Dendritic cell treated with granulocyte-macrophage colony-stimulating factor and Interleukin-4, amounts not matched to agents 40 ng/mL and 50 ng/mL, for 4 days (primary cell): ENCODE measurements around the gene ASAH2B.
"Not testable (repeated sequence)": the region's sequence is repeated elsewhere in the genome, so short reads cannot be mapped to it uniquely, and the experiment has no call there.

Source experiments
- H3K27ac Mint-ChIP-seq: one replicate; pipeline ENCODE4 v1.8.0; 2022; ENCODE audit warnings: mild to moderate bottlenecking, mixed read lengths
- H3K27me3 Mint-ChIP-seq: one replicate; pipeline ENCODE4 v1.8.0; 2022; ENCODE audit warnings: mild to moderate bottlenecking, mixed read lengths
- H3K36me3 Mint-ChIP-seq: one replicate; pipeline ENCODE4 v1.8.0; 2022; ENCODE audit warnings: low read depth, mixed read lengths
- H3K4me1 Mint-ChIP-seq: one replicate; pipeline ENCODE4 v1.8.0; 2022; ENCODE audit warnings: low read depth, mixed read lengths
- H3K4me3 Mint-ChIP-seq: one replicate; pipeline ENCODE4 v1.8.0; 2022; ENCODE audit warnings: mild to moderate bottlenecking, moderate library complexity, mixed read lengths
- H3K9me3 Mint-ChIP-seq: one replicate; pipeline ENCODE4 v1.8.0; 2022; ENCODE audit warnings: mixed read lengths
- intact Hi-C: fragments of 100-400 bp; cut with micrococcal nuclease; formaldehyde crosslinking; loops from one replicate; pipeline ENCODE4 v1.15.0; 2022

ASAH2B gene

GRCh38 chr10:50739618-50740292 lies at the start of gene ASAH2B:
ASAH2B (plus strand) TSS chr10:50739936; CDS start chr10:50745131, 5,195 bp downstream.
- intact Hi-C loops, result no loop called here
- H3K4me3 Mint-ChIP-seq, result peak within 1 kb of the TSS; percentile 83
- H3K27me3 Mint-ChIP-seq, result peaks cover 45% of the 10 kb centered on the region
- H3K36me3 Mint-ChIP-seq, result no peaks in the 10 kb centered on the region
- H3K27ac Mint-ChIP-seq, result no peak within 1 kb of the TSS
- H3K4me1 Mint-ChIP-seq, result peaks cover 16% of the 10 kb centered on the region
- H3K9me3 Mint-ChIP-seq, result no peaks in the 10 kb centered on the region

- H3K4me1 Mint-ChIP-seq, H3K4me3 Mint-ChIP-seq, H3K27me3 Mint-ChIP-seq, H3K36me3 Mint-ChIP-seq, H3K9me3 Mint-ChIP-seq, intact Hi-C loops, H3K27ac Mint-ChIP-seq: not testable (repeated sequence)
These were observed 41.9 kb upstream of the ASAH2B start for GRCh38 chr10:50697819-50698218.

GRCh38 chr10:50701947-50702346 lies 37.8 kb upstream of the ASAH2B start:
- H3K4me1 Mint-ChIP-seq, H3K4me3 Mint-ChIP-seq, H3K9me3 Mint-ChIP-seq: not testable (repeated sequence)

GRCh38 chr10:50702997-50703396 lies 36.7 kb upstream of the ASAH2B start:
- intact Hi-C loops, H3K27ac Mint-ChIP-seq, H3K4me3 Mint-ChIP-seq, H3K27me3 Mint-ChIP-seq, H3K36me3 Mint-ChIP-seq, H3K9me3 Mint-ChIP-seq, H3K4me1 Mint-ChIP-seq: not testable (repeated sequence)

More at GRCh38 chr10:50701947-50702346, 37.8 kb upstream of the ASAH2B start:
- H3K27me3 Mint-ChIP-seq, H3K27ac Mint-ChIP-seq, intact Hi-C loops, H3K36me3 Mint-ChIP-seq: not testable (repeated sequence)

GRCh38 chr10:50704436-50705079 lies 35.2 kb upstream of the ASAH2B start:
- H3K27ac Mint-ChIP-seq, intact Hi-C loops, H3K27me3 Mint-ChIP-seq, H3K4me1 Mint-ChIP-seq, H3K36me3 Mint-ChIP-seq, H3K9me3 Mint-ChIP-seq, H3K4me3 Mint-ChIP-seq: not testable (repeated sequence)

GRCh38 chr10:50706006-50706405 lies 33.7 kb upstream of the ASAH2B start:
- H3K36me3 Mint-ChIP-seq, intact Hi-C loops, H3K27me3 Mint-ChIP-seq, H3K27ac Mint-ChIP-seq, H3K9me3 Mint-ChIP-seq, H3K4me3 Mint-ChIP-seq, H3K4me1 Mint-ChIP-seq: not testable (repeated sequence)

- H3K36me3 Mint-ChIP-seq, H3K27me3 Mint-ChIP-seq, H3K4me1 Mint-ChIP-seq, H3K27ac Mint-ChIP-seq, H3K9me3 Mint-ChIP-seq, intact Hi-C loops, H3K4me3 Mint-ChIP-seq: not testable (repeated sequence)
These were observed 29.5 kb upstream of the ASAH2B start for GRCh38 chr10:50710241-50710640.

GRCh38 chr10:50723812-50724211 lies 15.9 kb upstream of the ASAH2B start:
- H3K27me3 Mint-ChIP-seq, intact Hi-C loops, H3K27ac Mint-ChIP-seq, H3K4me3 Mint-ChIP-seq, H3K9me3 Mint-ChIP-seq, H3K36me3 Mint-ChIP-seq: not testable (repeated sequence)
- peaks cover 12% of the 10 kb centered on the region for H3K4me1 Mint-ChIP-seq

GRCh38 chr10:50728112-50728511 lies 11.6 kb upstream of the ASAH2B start:
- intact Hi-C loops, H3K9me3 Mint-ChIP-seq: not testable (repeated sequence)
- H3K27me3 Mint-ChIP-seq, result peaks cover 13% of the 10 kb centered on the region

GRCh38 chr10:50738987-50739617 lies 634 bp upstream of the ASAH2B start:
- H3K27ac Mint-ChIP-seq, H3K36me3 Mint-ChIP-seq, intact Hi-C loops, H3K9me3 Mint-ChIP-seq: not testable (repeated sequence)
- Mint-ChIP-seq H3K27me3 (peaks cover 50% of the 10 kb centered on the region), H3K4me1 (peaks cover 16% of the 10 kb centered on the region), H3K4me3 (peak overlapping the region; percentile 83)

More at GRCh38 chr10:50728112-50728511, 11.6 kb upstream of the ASAH2B start:
- H3K4me3 Mint-ChIP-seq, H3K27ac Mint-ChIP-seq, H3K36me3 Mint-ChIP-seq, H3K4me1 Mint-ChIP-seq: not testable (repeated sequence)

GRCh38 chr10:50740293-50740648 lies 535 bp downstream of the ASAH2B start:
- Mint-ChIP-seq H3K27ac (no peak overlapping the region), H3K27me3 (peaks cover 45% of the 10 kb centered on the region), H3K9me3 (no peaks in the 10 kb centered on the region), H3K4me3 (peak overlapping the region; percentile 83), H3K4me1 (peaks cover 16% of the 10 kb centered on the region), H3K36me3 (no peaks in the 10 kb centered on the region)
- intact Hi-C loops, result no loop called here

- intact Hi-C loops, H3K27ac Mint-ChIP-seq: not testable (repeated sequence)
- H3K27me3 Mint-ChIP-seq, result peaks cover 37% of the 10 kb centered on the region
These were observed 3.1 kb downstream of the ASAH2B start for GRCh38 chr10:50742820-50743219.

GRCh38 chr10:50766774-50767513 lies 27.2 kb downstream of the ASAH2B start:
- H3K27me3 Mint-ChIP-seq, H3K4me1 Mint-ChIP-seq, H3K9me3 Mint-ChIP-seq, intact Hi-C loops, H3K27ac Mint-ChIP-seq, H3K4me3 Mint-ChIP-seq, H3K36me3 Mint-ChIP-seq: not testable (repeated sequence)

More at GRCh38 chr10:50742820-50743219, 3.1 kb downstream of the ASAH2B start:
- H3K4me3 Mint-ChIP-seq, H3K36me3 Mint-ChIP-seq, H3K9me3 Mint-ChIP-seq: not testable (repeated sequence)
- peaks cover 16% of the 10 kb centered on the region for H3K4me1 Mint-ChIP-seq

- H3K4me1 Mint-ChIP-seq, H3K9me3 Mint-ChIP-seq, H3K36me3 Mint-ChIP-seq, H3K27ac Mint-ChIP-seq, H3K27me3 Mint-ChIP-seq, intact Hi-C loops, H3K4me3 Mint-ChIP-seq: not testable (repeated sequence)
These were observed 32.3 kb downstream of the ASAH2B start for GRCh38 chr10:50772042-50772441.
